Smooth muscle cell of the brain vasculature (primary cell): ENCODE data around the gene FBXW10B.
"Not testable (repeated sequence)": the region's sequence is repeated elsewhere in the genome, so short reads cannot be mapped to it uniquely, and the experiment has no call there.

ENCODE experiments used
- DNase-seq: peaks from one replicate; pipeline ENCODE4 v3.0.0-alpha.2; 2012; ENCODE audit warnings: low read depth, low spot score

FBXW10B gene

GRCh38 chr17:15642505-15643251, 23.2 kb upstream of the FBXW10B start:
- not testable (repeated sequence) for DNase-seq

GRCh38 chr17:15642014-15642413, 22.5 kb upstream of the FBXW10B start:
- DNase-seq, result not testable (repeated sequence)

- not testable (repeated sequence) for DNase-seq
These were observed 11.5 kb upstream of the FBXW10B start for GRCh38 chr17:15630930-15631453.

GRCh38 chr17:15629991-15630390, 10.5 kb upstream of the FBXW10B start:
- not testable (repeated sequence) for DNase-seq

GRCh38 chr17:15623661-15624209, 4.2 kb upstream of the FBXW10B start:
- DNase-seq, result not testable (repeated sequence)

GRCh38 chr17:15623255-15623654, 3.8 kb upstream of the FBXW10B start:
- DNase-seq, result not testable (repeated sequence)

- not testable (repeated sequence) for DNase-seq
These were observed 2.6 kb upstream of the FBXW10B start for GRCh38 chr17:15622124-15622523.

- DNase-seq, result not testable (repeated sequence)
These were observed 2.7 kb downstream of the FBXW10B start for GRCh38 chr17:15616828-15617227.

- peak; percentile 13 for DNase-seq
These were observed 3.7 kb downstream of the FBXW10B start for GRCh38 chr17:15615850-15616249.

GRCh38 chr17:15613111-15613510, 6.4 kb downstream of the FBXW10B start:
- not testable (repeated sequence) for DNase-seq

- not testable (repeated sequence) for DNase-seq
These were observed 26.5 kb downstream of the FBXW10B start for GRCh38 chr17:15592960-15593359.

GRCh38 chr17:15591986-15592385, 27.5 kb downstream of the FBXW10B start:
- not testable (repeated sequence) for DNase-seq

- DNase-seq, result not testable (repeated sequence)
These were observed 28.7 kb downstream of the FBXW10B start for GRCh38 chr17:15590844-15591243.

GRCh38 chr17:15589544-15590536, 29.7 kb downstream of the FBXW10B start:
- not testable (repeated sequence) for DNase-seq

GRCh38 chr17:15588017-15588416, 31.5 kb downstream of the FBXW10B start:
- not testable (repeated sequence) for DNase-seq

- not testable (repeated sequence) for DNase-seq
These were observed 36.2 kb downstream of the FBXW10B start for GRCh38 chr17:15583313-15583712.

GRCh38 chr17:15581462-15581861, 38.0 kb downstream of the FBXW10B start:
- DNase-seq, result not testable (repeated sequence)

GRCh38 chr17:15576848-15577247, 42.7 kb downstream of the FBXW10B start:
- not testable (repeated sequence) for DNase-seq

- not testable (repeated sequence) for DNase-seq
These were observed 44.8 kb downstream of the FBXW10B start for GRCh38 chr17:15574660-15575059.

GRCh38 chr17:15573870-15574269, 45.6 kb downstream of the FBXW10B start:
- not testable (repeated sequence) for DNase-seq
